Hepatocyte (in vitro differentiated cells): ENCODE measurements around the gene PLEKHG4B. TPM values are rescaled to one million over a fixed set of nuclear protein-coding genes. Genes with fewer than 3 reads are reported as not detected.

Source experiments
- DNase-seq: peaks from one replicate; pipeline ENCODE4 v3.0.0-alpha.2; 2016; ENCODE audit warnings: low spot score
- H2AFZ ChIP-seq: fragments of 200-600 bp; sonication (generic); 2 replicates; pipeline ENCODE4 v1.6.0; 2016; ENCODE audit warnings: antibody characterized with exemption, mild to moderate bottlenecking
- H3K27ac ChIP-seq: fragments of 200-600 bp; sonication (generic); 2 replicates; pipeline ENCODE4 v1.5.1; 2016; ENCODE audit warnings: mild to moderate bottlenecking
- H3K27me3 ChIP-seq: fragments of 200-600 bp; sonication (generic); 2 replicates; pipeline ENCODE4 v1.6.1; 2016
- H3K36me3 ChIP-seq: fragments of 200-600 bp; sonication (generic); replicated peaks from 2 replicates; pipeline ENCODE4 v1.5.1; 2016; ENCODE audit warnings: low read depth; ENCODE audit not compliant: insufficient read depth
- H3K4me1 ChIP-seq: fragments of 200-600 bp; sonication (generic); 2 replicates; pipeline ENCODE4 v1.5.1; 2016; ENCODE audit warnings: mild to moderate bottlenecking, moderate library complexity; ENCODE audit not compliant: insufficient read depth
- H3K4me2 ChIP-seq: fragments of 200-600 bp; sonication (generic); 2 replicates; pipeline ENCODE4 v1.6.0; 2016
- H3K4me3 ChIP-seq: fragments of 200-600 bp; sonication (generic); 2 replicates; pipeline ENCODE4 v1.5.1; 2016; ENCODE audit warnings: mild to moderate bottlenecking
- H3K79me2 ChIP-seq: fragments of 200-600 bp; sonication (generic); 2 replicates; pipeline ENCODE4 v1.6.0; 2017; ENCODE audit warnings: mild to moderate bottlenecking
- H3K9me2 ChIP-seq: fragments of 200-600 bp; sonication (generic); replicated peaks from 2 replicates; pipeline ENCODE4 v1.6.0; 2017; ENCODE audit warnings: mild to moderate bottlenecking; ENCODE audit not compliant: insufficient read depth
- H3K9me3 ChIP-seq: fragments of 200-600 bp; sonication (generic); 2 replicates; pipeline ENCODE4 v1.5.1; 2016; ENCODE audit warnings: low read depth, mild to moderate bottlenecking
- H4K20me1 ChIP-seq: fragments of 200-600 bp; sonication (generic); 2 replicates; pipeline ENCODE4 v1.6.0; 2016; ENCODE audit warnings: mild to moderate bottlenecking; ENCODE audit not compliant: insufficient read depth, poor library complexity, severe bottlenecking
- CTCF ChIP-seq: fragments of 200-600 bp; sonication (generic); IDR thresholded peaks from 2 replicates; pipeline ENCODE4 v1.5.1; 2016; ENCODE audit warnings: antibody characterized with exemption, mild to moderate bottlenecking; ENCODE audit not compliant: poor library complexity
- EZH2 ChIP-seq: fragments of 200-600 bp; sonication (generic); IDR thresholded peaks from 2 replicates; pipeline ENCODE4 v1.6.1; 2016; ENCODE audit warnings: antibody characterized with exemption, mild to moderate bottlenecking, borderline replicate concordance
- EZH2phosphoT487 ChIP-seq: fragments of 200-600 bp; sonication (generic); IDR thresholded peaks from one replicate; pipeline ENCODE4 v1.6.1; 2018; ENCODE audit warnings: antibody characterized with exemption, mild to moderate bottlenecking, low read depth, moderate library complexity; ENCODE audit not compliant: unreplicated experiment, severe bottlenecking
- WGBS: methylation state at CpG from one replicate; pipeline ENCODE4 v1.1.6; 2016; ENCODE audit warnings: low lambda C conversion rate; ENCODE audit errors: missing lambda C conversion rate; 5-methylcytosine and 5-hydroxymethylcytosine counted together
- polyA plus RNA-seq: library from polyadenylated mRNA; unstranded; fragments of >200 nt; fragmentation: Nextera tagmentation; extraction: Ambion mirVana; gene quantifications from 2 replicates; pipeline ENCODE4 v1.2.1, GENCODE V29; 2016
- total RNA-seq: library from RNA; depleted of rRNA; stranded (reverse); fragments of >200 nt; gene quantifications from 2 replicates; pipeline ENCODE4 v1.2.3, GENCODE V29; 2014

Gene PLEKHG4B
- total and polyA plus RNA-seq, 2 experiments from 2014 or later: 3.6 to 4.0 TPM

GRCh38 chr5:150746-151145, 58.8 kb downstream of the PLEKHG4B start:
- H2AFZ ChIP-seq: no peak overlapping the region
- TF ChIP-seq EZH2phosphoT487: no peak
- TF ChIP-seq CTCF: no peak

GRCh38 chr5:152077-152476, 60.1 kb downstream of the PLEKHG4B start:
- 97% methylated on average over 6 of the region's 6 CpGs for WGBS
- Histone ChIP-seq H3K79me2 (no peaks in the 10 kb centered on the region), H3K9me3 (no peaks in the 10 kb centered on the region), H2AFZ (no peak overlapping the region), H3K9me2 (no peaks in the 10 kb centered on the region), H3K4me3 (no peak overlapping the region), H4K20me1 (no peaks in the 10 kb centered on the region), H3K27ac (no peak overlapping the region), H3K4me2 (no peak overlapping the region), H3K4me1 (no peaks in the 10 kb centered on the region), H3K36me3 (no peaks in the 10 kb centered on the region), H3K27me3 (no peaks in the 10 kb centered on the region)
- TF ChIP-seq CTCF (no peak), EZH2 (no peak), EZH2phosphoT487 (no peak)
- DNase-seq: no peak

More at GRCh38 chr5:150746-151145, 58.8 kb downstream of the PLEKHG4B start:
- 94% methylated on average over 4 of the region's 4 CpGs for WGBS
- H3K79me2 ChIP-seq: no peaks in the 10 kb centered on the region
- H3K4me1 ChIP-seq: no peaks in the 10 kb centered on the region
- no peak for DNase-seq
- H3K4me2 ChIP-seq: no peak overlapping the region
- H3K36me3 ChIP-seq: no peaks in the 10 kb centered on the region
- H3K27me3 ChIP-seq: no peaks in the 10 kb centered on the region
- no peaks in the 10 kb centered on the region for H3K9me2 ChIP-seq
- H3K4me3 ChIP-seq: no peak overlapping the region
- H3K27ac ChIP-seq: no peak overlapping the region
- H4K20me1 ChIP-seq: no peaks in the 10 kb centered on the region
- H3K9me3 ChIP-seq: no peaks in the 10 kb centered on the region

GRCh38 chr5:153256-153655, 61.3 kb downstream of the PLEKHG4B start:
- Histone ChIP-seq H3K9me3 (no peaks in the 10 kb centered on the region), H3K4me3 (no peak overlapping the region), H3K9me2 (no peaks in the 10 kb centered on the region), H4K20me1 (no peaks in the 10 kb centered on the region), H3K4me1 (no peaks in the 10 kb centered on the region), H3K36me3 (no peaks in the 10 kb centered on the region), H3K27ac (no peak overlapping the region), H3K79me2 (no peaks in the 10 kb centered on the region), H3K27me3 (no peaks in the 10 kb centered on the region), H3K4me2 (no peak overlapping the region), H2AFZ (no peak overlapping the region)
- TF ChIP-seq EZH2 (no peak), EZH2phosphoT487 (no peak)
- WGBS: 96% methylated on average over 8 of the region's 8 CpGs
- DNase-seq: no peak

- H3K27ac ChIP-seq: no peak overlapping the region
- 89% methylated on average over 10 of the region's 10 CpGs for WGBS
- TF ChIP-seq CTCF: no peak
- TF ChIP-seq EZH2phosphoT487: no peak
- no peak for TF ChIP-seq EZH2
These were observed 62.3 kb downstream of the PLEKHG4B start for GRCh38 chr5:154236-154635.

More at GRCh38 chr5:154236-154635, 62.3 kb downstream of the PLEKHG4B start:
- H3K9me2 ChIP-seq: no peaks in the 10 kb centered on the region
- no peak overlapping the region for H2AFZ ChIP-seq
- no peaks in the 10 kb centered on the region for H3K36me3 ChIP-seq
- H3K79me2 ChIP-seq: no peaks in the 10 kb centered on the region
- H3K27me3 ChIP-seq: no peaks in the 10 kb centered on the region
- no peaks in the 10 kb centered on the region for H4K20me1 ChIP-seq
- H3K4me1 ChIP-seq: no peaks in the 10 kb centered on the region
- H3K4me3 ChIP-seq: no peak overlapping the region
- no peak for DNase-seq
- H3K9me3 ChIP-seq: no peaks in the 10 kb centered on the region
- no peak overlapping the region for H3K4me2 ChIP-seq
